ENCODE measurements around the gene DYNC2LI1.

The DYNC2LI1 gene

DNA sequence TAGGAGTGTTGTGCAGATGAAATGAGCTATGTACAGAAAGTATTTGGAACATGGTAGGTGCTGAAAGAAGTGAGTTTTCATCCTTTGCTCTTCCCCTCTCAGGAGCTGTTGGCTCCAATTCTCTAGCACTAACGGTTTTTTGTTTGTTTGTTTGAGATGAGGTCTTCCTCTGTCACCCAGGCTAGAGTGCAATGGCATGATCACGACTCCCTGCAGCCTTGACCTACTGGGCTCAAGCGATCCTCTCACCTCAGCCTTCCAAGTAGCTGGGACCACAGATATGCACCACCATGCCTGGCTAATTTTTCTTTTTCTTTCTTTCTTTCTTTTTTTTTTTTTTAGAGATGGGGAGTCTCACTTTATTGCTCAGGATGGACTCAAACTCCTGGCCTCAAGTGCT lies 52.0 kb downstream of the DYNC2LI1 start:
- no peak for DNase-seq
- H3K4me2 ChIP-seq (ENCODE audit: insufficient read depth, low read length), result no peak overlapping the region
- H3K27me3 ChIP-seq (ENCODE audit: insufficient read depth, low read length, poor library complexity), result peaks cover 7% of the 10 kb centered on the region

GRCh38 chr2:43826305-43827250 lies 52.7 kb downstream of the DYNC2LI1 start:
- Histone ChIP-seq H2AFZ (ENCODE audit: low read depth, low read length) (no peak overlapping the region), H3K4me3 (ENCODE audit: low read depth in 1 of 2, low read length in 2 of 2) (no peak overlapping the region), H4K20me1 (ENCODE audit: insufficient read depth, low read length) (no peaks in the 10 kb centered on the region; the same call in 1 of the 2 replicates), H3K9me3 (ENCODE audit: insufficient read depth, low read length, severe bottlenecking) (no peaks in the 10 kb centered on the region), H3K4me1 (ENCODE audit: insufficient read depth, low read length) (no peaks in the 10 kb centered on the region), H3K4me2 (ENCODE audit: insufficient read depth, low read length) (no peak overlapping the region), H3K27ac (ENCODE audit: low read length) (no peak overlapping the region), H3K27me3 (ENCODE audit: insufficient read depth, low read length, poor library complexity) (peaks cover 7% of the 10 kb centered on the region), H3K9ac (ENCODE audit: low read depth, low read length) (no peak overlapping the region), H3K79me2 (ENCODE audit: insufficient read depth, low read length) (no peaks in the 10 kb centered on the region), H3K36me3 (ENCODE audit: insufficient read depth, low read length) (no peaks in the 10 kb centered on the region)
- DNase-seq (no peak), ATAC-seq (ENCODE audit: insufficient read depth, low read depth) (no peak)
- TF ChIP-seq, protein P1, sequence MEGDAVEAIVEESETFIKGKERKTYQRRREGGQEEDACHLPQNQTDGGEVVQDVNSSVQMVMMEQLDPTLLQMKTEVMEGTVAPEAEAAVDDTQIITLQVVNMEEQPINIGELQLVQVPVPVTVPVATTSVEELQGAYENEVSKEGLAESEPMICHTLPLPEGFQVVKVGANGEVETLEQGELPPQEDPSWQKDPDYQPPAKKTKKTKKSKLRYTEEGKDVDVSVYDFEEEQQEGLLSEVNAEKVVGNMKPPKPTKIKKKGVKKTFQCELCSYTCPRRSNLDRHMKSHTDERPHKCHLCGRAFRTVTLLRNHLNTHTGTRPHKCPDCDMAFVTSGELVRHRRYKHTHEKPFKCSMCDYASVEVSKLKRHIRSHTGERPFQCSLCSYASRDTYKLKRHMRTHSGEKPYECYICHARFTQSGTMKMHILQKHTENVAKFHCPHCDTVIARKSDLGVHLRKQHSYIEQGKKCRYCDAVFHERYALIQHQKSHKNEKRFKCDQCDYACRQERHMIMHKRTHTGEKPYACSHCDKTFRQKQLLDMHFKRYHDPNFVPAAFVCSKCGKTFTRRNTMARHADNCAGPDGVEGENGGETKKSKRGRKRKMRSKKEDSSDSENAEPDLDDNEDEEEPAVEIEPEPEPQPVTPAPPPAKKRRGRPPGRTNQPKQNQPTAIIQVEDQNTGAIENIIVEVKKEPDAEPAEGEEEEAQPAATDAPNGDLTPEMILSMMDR (IDR thresholded peaks at IDR 0.05; ENCODE audit: borderline replicate concordance, extremely low read depth, low read length, poor library complexity, severe bottlenecking), result no peak
- TF ChIP-seq EZH2 (IDR thresholded peaks at IDR 0.05; ENCODE audit: borderline replicate concordance, low read depth, low read length, severe bottlenecking), result no peak

More for the DNA sequence above, 52.0 kb downstream of the DYNC2LI1 start:
- H3K4me1 ChIP-seq (ENCODE audit: insufficient read depth, low read length), result no peaks in the 10 kb centered on the region
- H3K4me3 ChIP-seq (ENCODE audit: low read depth in 1 of 2, low read length in 2 of 2), result no peak overlapping the region
- H3K9me3 ChIP-seq (ENCODE audit: insufficient read depth, low read length, severe bottlenecking), result no peaks in the 10 kb centered on the region
- H2AFZ ChIP-seq (ENCODE audit: low read depth, low read length), result no peak overlapping the region
- no peaks in the 10 kb centered on the region for H3K79me2 ChIP-seq (ENCODE audit: insufficient read depth, low read length)
- H3K36me3 ChIP-seq (ENCODE audit: insufficient read depth, low read length), result no peaks in the 10 kb centered on the region
- no peak overlapping the region for H3K9ac ChIP-seq (ENCODE audit: low read depth, low read length)
- no peak overlapping the region for H3K27ac ChIP-seq (ENCODE audit: low read length)
- TF ChIP-seq, protein P1 (IDR thresholded peaks at IDR 0.05; ENCODE audit: borderline replicate concordance, extremely low read depth, low read length, poor library complexity, severe bottlenecking), result no peak
- no peak for TF ChIP-seq EZH2 (IDR thresholded peaks at IDR 0.05; ENCODE audit: borderline replicate concordance, low read depth, low read length, severe bottlenecking)
- no peak for ATAC-seq (ENCODE audit: insufficient read depth, low read depth)
- H4K20me1 ChIP-seq (ENCODE audit: insufficient read depth, low read length), result no peaks in the 10 kb centered on the region; the same call in 1 of the 2 replicates

- Histone ChIP-seq H3K9me3 (ENCODE audit: insufficient read depth, low read length, severe bottlenecking) (no peaks in the 10 kb centered on the region), H2AFZ (ENCODE audit: low read depth, low read length) (no peak overlapping the region), H3K4me3 (ENCODE audit: low read depth in 1 of 2, low read length in 2 of 2) (no peak overlapping the region), H3K4me1 (ENCODE audit: insufficient read depth, low read length) (no peaks in the 10 kb centered on the region), H3K27me3 (ENCODE audit: insufficient read depth, low read length, poor library complexity) (peaks cover 4% of the 10 kb centered on the region), H4K20me1 (ENCODE audit: insufficient read depth, low read length) (no peaks in the 10 kb centered on the region), H3K4me2 (ENCODE audit: insufficient read depth, low read length) (no peak overlapping the region), H3K9ac (ENCODE audit: low read depth, low read length) (no peak overlapping the region), H3K79me2 (ENCODE audit: insufficient read depth, low read length) (no peaks in the 10 kb centered on the region), H3K36me3 (ENCODE audit: insufficient read depth, low read length) (no peaks in the 10 kb centered on the region), H3K27ac (ENCODE audit: low read length) (no peak overlapping the region)
- no peak for DNase-seq
- TF ChIP-seq EZH2 (IDR thresholded peaks at IDR 0.05; ENCODE audit: borderline replicate concordance, low read depth, low read length, severe bottlenecking), result no peak
- TF ChIP-seq, protein P1 (IDR thresholded peaks at IDR 0.05; ENCODE audit: borderline replicate concordance, extremely low read depth, low read length, poor library complexity, severe bottlenecking), result no peak
- no peak for ATAC-seq (ENCODE audit: insufficient read depth, low read depth)
Measured at GRCh38 chr2:43831543-43832294, 57.9 kb downstream of the DYNC2LI1 start.
